Stimulated activated CD8-positive, alpha-beta memory T cell treated with anti-CD3 and anti-CD28 coated beads, Interleukin-7, amount 100 ng/mL, for 48 hours (primary cell): Measurements from ENCODE around the gene NUP133.
"Not testable (repeated sequence)": the region's sequence is repeated elsewhere in the genome, so short reads cannot be mapped to it uniquely, and the experiment has no call there.

Source experiments
- DNase-seq, 2 donors: peaks; one replicate each; pipeline ENCODE4 v3.0.0-alpha.2; 2020; ENCODE audit warnings: low read depth in 1 of 2; ENCODE audit errors: extremely low read depth in 1 of 2

Gene NUP133

GRCh38 chr1:229420224-229420623 is 87.9 kb downstream of the NUP133 start:
- no peak for DNase-seq

- DNase-seq: not testable (repeated sequence)
Observed at GRCh38 chr1:229418586-229418985, 89.6 kb downstream of the NUP133 start.

GRCh38 chr1:229412810-229413209 is 95.3 kb downstream of the NUP133 start:
- not testable (repeated sequence) for DNase-seq

- DNase-seq: no peak
Observed at GRCh38 chr1:229412056-229412455, 96.1 kb downstream of the NUP133 start.

GRCh38 chr1:229411434-229412055 is 96.6 kb downstream of the NUP133 start:
- DNase-seq: no peak

GRCh38 chr1:229410692-229411433 is 97.3 kb downstream of the NUP133 start:
- DNase-seq: no peak

GRCh38 chr1:229410370-229410691 is 97.8 kb downstream of the NUP133 start:
- no peak for DNase-seq

GRCh38 chr1:229409616-229410369 is 98.3 kb downstream of the NUP133 start:
- DNase-seq: no peak

- no peak for DNase-seq
Observed at GRCh38 chr1:229408458-229409037, 99.6 kb downstream of the NUP133 start.

- DNase-seq: no peak
Observed at GRCh38 chr1:229407206-229408026, 100.7 kb downstream of the NUP133 start.

GRCh38 chr1:229406798-229407197 is 101.3 kb downstream of the NUP133 start:
- no peak for DNase-seq

GRCh38 chr1:229403573-229403972 is 104.6 kb downstream of the NUP133 start:
- DNase-seq: no peak

- no peak for DNase-seq
Observed at GRCh38 chr1:229402993-229403392, 105.1 kb downstream of the NUP133 start.

GRCh38 chr1:229402329-229402728 is 105.8 kb downstream of the NUP133 start:
- DNase-seq: not testable (repeated sequence)

- DNase-seq: no peak
Observed at GRCh38 chr1:229397762-229398161, 110.4 kb downstream of the NUP133 start.

GRCh38 chr1:229396585-229397206 is 111.4 kb downstream of the NUP133 start:
- no peak for DNase-seq

GRCh38 chr1:229394517-229394916 is 113.6 kb downstream of the NUP133 start:
- DNase-seq: not testable (repeated sequence)

GRCh38 chr1:229392936-229393335 is 115.2 kb downstream of the NUP133 start:
- DNase-seq: no peak
